ENCODE results near the gene AMBRA1. TPM values are rescaled to one million over a fixed set of nuclear protein-coding genes. Genes with fewer than 3 reads are reported as not detected.

The AMBRA1 gene
- total RNA-seq, 2 experiments from 2014 or later: 24.6 to 30.7 TPM

- no peak overlapping the region for H3K27ac ChIP-seq (ENCODE audit: low read depth, low read length, poor library complexity, severe bottlenecking)
- intact Hi-C loops (cut with micrococcal nuclease; ENCODE audit: unreplicated experiment): no loop called here
- no peaks in the 10 kb centered on the region for H4K20me1 ChIP-seq (ENCODE audit: insufficient read depth, low read length)
- no peak overlapping the region for H3K4me3 ChIP-seq (ENCODE audit: low read depth, low read length, poor library complexity, severe bottlenecking)
- H3K79me2 ChIP-seq (ENCODE audit: insufficient read depth, low read depth, low read length): no peaks in the 10 kb centered on the region
- H3K36me3 ChIP-seq (ENCODE audit: insufficient read depth, low read length): peaks cover 34% of the 10 kb centered on the region
- POLR2A ChIA-PET: interaction anchor here (0.6 to 1.0 kb wide), 2 partner anchors 16 to 335 kb away, joined by 3 read pairs; no protein-coding TSS in a partner anchor
- no peaks in the 10 kb centered on the region for H3K4me1 ChIP-seq (ENCODE audit: insufficient read depth, low read length, poor library complexity, severe bottlenecking)
- no peaks in the 10 kb centered on the region for H3K9me3 ChIP-seq (ENCODE audit: low read length)
- CTCF ChIA-PET (ENCODE audit: unreplicated experiment): no interaction called here
- no peak overlapping the region for H2AFZ ChIP-seq (ENCODE audit: low read length)
- H3K9me2 ChIP-seq (ENCODE audit: insufficient read depth, low read length): no peaks in the 10 kb centered on the region
- BruUV-seq (replicated peaks): no TSS peak
- TF ChIP-seq CTCF (conservative IDR thresholded peaks at IDR 0.05; ENCODE audit: low read length) (no peak), EZH2phosphoT487 (IDR thresholded peaks at IDR 0.05; ENCODE audit: borderline replicate concordance, low read depth, low read length) (no peak)
- no peak overlapping the region for H3K4me2 ChIP-seq (ENCODE audit: low read length)
- DNase-seq (ENCODE audit: low spot score): no peak
Measured at GRCh38 chr11:46508360-46508759, 85.5 kb downstream of the AMBRA1 start.

- no peaks in the 10 kb centered on the region for H3K79me2 ChIP-seq (ENCODE audit: insufficient read depth, low read depth, low read length)
- H3K9me3 ChIP-seq (ENCODE audit: low read length): no peaks in the 10 kb centered on the region
- no peaks in the 10 kb centered on the region for H3K9me2 ChIP-seq (ENCODE audit: insufficient read depth, low read length)
- no peak overlapping the region for H3K27ac ChIP-seq (ENCODE audit: low read depth, low read length, poor library complexity, severe bottlenecking)
- H3K36me3 ChIP-seq (ENCODE audit: insufficient read depth, low read length): peaks cover 29% of the 10 kb centered on the region; the same call in 1 of the 2 replicates
- H2AFZ ChIP-seq (ENCODE audit: low read length): no peak overlapping the region
- H3K4me1 ChIP-seq (ENCODE audit: insufficient read depth, low read length, poor library complexity, severe bottlenecking): no peaks in the 10 kb centered on the region
- ChIA-PET POLR2A (interaction anchor here (0.7 to 1.3 kb wide), 2 partner anchors 16 to 204 kb away, joined by 3 read pairs; no protein-coding TSS in a partner anchor), CTCF (ENCODE audit: unreplicated experiment) (no interaction called here)
- intact Hi-C loops (cut with micrococcal nuclease; ENCODE audit: unreplicated experiment): no loop called here
- no TSS peak for BruUV-seq (replicated peaks)
- H3K4me3 ChIP-seq (ENCODE audit: low read depth, low read length, poor library complexity, severe bottlenecking): no peak overlapping the region
- H4K20me1 ChIP-seq (ENCODE audit: insufficient read depth, low read length): no peaks in the 10 kb centered on the region
- H3K4me2 ChIP-seq (ENCODE audit: low read length): no peak overlapping the region
- DNase-seq (ENCODE audit: low spot score): no peak
- TF ChIP-seq EZH2phosphoT487 (IDR thresholded peaks at IDR 0.05; ENCODE audit: borderline replicate concordance, low read depth, low read length) (no peak), CTCF (conservative IDR thresholded peaks at IDR 0.05; ENCODE audit: low read length) (no peak)
Measured at GRCh38 chr11:46506483-46506791, 87.4 kb downstream of the AMBRA1 start.

- Histone ChIP-seq H3K4me1 (ENCODE audit: insufficient read depth, low read length, poor library complexity, severe bottlenecking) (no peaks in the 10 kb centered on the region), H4K20me1 (ENCODE audit: insufficient read depth, low read length) (no peaks in the 10 kb centered on the region), H3K79me2 (ENCODE audit: insufficient read depth, low read depth, low read length) (no peaks in the 10 kb centered on the region), H2AFZ (ENCODE audit: low read length) (no peak overlapping the region), H3K9me3 (ENCODE audit: low read length) (no peaks in the 10 kb centered on the region), H3K27ac (ENCODE audit: low read depth, low read length, poor library complexity, severe bottlenecking) (no peak overlapping the region), H3K9me2 (ENCODE audit: insufficient read depth, low read length) (no peaks in the 10 kb centered on the region), H3K36me3 (ENCODE audit: insufficient read depth, low read length) (peaks cover 32% of the 10 kb centered on the region), H3K4me3 (ENCODE audit: low read depth, low read length, poor library complexity, severe bottlenecking) (no peak overlapping the region), H3K4me2 (ENCODE audit: low read length) (no peak overlapping the region)
- DNase-seq (ENCODE audit: low spot score): no peak
- intact Hi-C loops (cut with micrococcal nuclease; ENCODE audit: unreplicated experiment): no loop called here
- POLR2A ChIA-PET: interaction anchor here (1.3 kb wide), 1 partner anchor 15 kb away, joined by 3 read pairs; no protein-coding TSS in a partner anchor
- CTCF ChIA-PET (ENCODE audit: unreplicated experiment): no interaction called here
- no peak for TF ChIP-seq CTCF (conservative IDR thresholded peaks at IDR 0.05; ENCODE audit: low read length)
- no peak for TF ChIP-seq EZH2phosphoT487 (IDR thresholded peaks at IDR 0.05; ENCODE audit: borderline replicate concordance, low read depth, low read length)
- no TSS peak for BruUV-seq (replicated peaks)
Measured at GRCh38 chr11:46505741-46506482, 87.9 kb downstream of the AMBRA1 start.
